ENCODE results near the gene SLMAP.

DNA sequence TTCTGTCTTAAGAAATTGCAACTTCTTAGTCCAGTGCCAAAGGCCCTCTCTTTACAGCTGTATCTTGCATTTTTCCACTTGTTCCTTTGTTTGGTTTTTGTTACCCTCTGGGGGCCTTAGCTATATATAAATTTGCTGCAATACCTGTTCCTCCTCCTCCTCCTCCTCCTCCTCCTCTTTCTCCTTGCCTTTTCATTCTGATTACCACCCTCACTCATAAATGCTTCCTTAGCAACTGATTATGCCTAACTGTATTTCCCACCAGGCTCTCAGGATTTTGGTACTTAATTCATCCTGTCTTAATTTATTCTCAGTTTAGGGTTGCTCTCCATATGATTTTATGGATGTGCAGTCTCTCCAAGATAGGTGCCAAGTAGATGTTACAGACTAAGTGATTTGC lies 65.7 kb downstream of the SLMAP start:
- TF ChIP-seq, protein P1, sequence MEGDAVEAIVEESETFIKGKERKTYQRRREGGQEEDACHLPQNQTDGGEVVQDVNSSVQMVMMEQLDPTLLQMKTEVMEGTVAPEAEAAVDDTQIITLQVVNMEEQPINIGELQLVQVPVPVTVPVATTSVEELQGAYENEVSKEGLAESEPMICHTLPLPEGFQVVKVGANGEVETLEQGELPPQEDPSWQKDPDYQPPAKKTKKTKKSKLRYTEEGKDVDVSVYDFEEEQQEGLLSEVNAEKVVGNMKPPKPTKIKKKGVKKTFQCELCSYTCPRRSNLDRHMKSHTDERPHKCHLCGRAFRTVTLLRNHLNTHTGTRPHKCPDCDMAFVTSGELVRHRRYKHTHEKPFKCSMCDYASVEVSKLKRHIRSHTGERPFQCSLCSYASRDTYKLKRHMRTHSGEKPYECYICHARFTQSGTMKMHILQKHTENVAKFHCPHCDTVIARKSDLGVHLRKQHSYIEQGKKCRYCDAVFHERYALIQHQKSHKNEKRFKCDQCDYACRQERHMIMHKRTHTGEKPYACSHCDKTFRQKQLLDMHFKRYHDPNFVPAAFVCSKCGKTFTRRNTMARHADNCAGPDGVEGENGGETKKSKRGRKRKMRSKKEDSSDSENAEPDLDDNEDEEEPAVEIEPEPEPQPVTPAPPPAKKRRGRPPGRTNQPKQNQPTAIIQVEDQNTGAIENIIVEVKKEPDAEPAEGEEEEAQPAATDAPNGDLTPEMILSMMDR (IDR thresholded peaks at IDR 0.05): no peak
- TF ChIP-seq CEBPB (IDR thresholded peaks at IDR 0.05): no peak
- no peak for TF ChIP-seq CBX2 (IDR thresholded peaks at IDR 0.05; ENCODE audit: borderline replicate concordance, low read depth)
- TF ChIP-seq, protein P2, sequence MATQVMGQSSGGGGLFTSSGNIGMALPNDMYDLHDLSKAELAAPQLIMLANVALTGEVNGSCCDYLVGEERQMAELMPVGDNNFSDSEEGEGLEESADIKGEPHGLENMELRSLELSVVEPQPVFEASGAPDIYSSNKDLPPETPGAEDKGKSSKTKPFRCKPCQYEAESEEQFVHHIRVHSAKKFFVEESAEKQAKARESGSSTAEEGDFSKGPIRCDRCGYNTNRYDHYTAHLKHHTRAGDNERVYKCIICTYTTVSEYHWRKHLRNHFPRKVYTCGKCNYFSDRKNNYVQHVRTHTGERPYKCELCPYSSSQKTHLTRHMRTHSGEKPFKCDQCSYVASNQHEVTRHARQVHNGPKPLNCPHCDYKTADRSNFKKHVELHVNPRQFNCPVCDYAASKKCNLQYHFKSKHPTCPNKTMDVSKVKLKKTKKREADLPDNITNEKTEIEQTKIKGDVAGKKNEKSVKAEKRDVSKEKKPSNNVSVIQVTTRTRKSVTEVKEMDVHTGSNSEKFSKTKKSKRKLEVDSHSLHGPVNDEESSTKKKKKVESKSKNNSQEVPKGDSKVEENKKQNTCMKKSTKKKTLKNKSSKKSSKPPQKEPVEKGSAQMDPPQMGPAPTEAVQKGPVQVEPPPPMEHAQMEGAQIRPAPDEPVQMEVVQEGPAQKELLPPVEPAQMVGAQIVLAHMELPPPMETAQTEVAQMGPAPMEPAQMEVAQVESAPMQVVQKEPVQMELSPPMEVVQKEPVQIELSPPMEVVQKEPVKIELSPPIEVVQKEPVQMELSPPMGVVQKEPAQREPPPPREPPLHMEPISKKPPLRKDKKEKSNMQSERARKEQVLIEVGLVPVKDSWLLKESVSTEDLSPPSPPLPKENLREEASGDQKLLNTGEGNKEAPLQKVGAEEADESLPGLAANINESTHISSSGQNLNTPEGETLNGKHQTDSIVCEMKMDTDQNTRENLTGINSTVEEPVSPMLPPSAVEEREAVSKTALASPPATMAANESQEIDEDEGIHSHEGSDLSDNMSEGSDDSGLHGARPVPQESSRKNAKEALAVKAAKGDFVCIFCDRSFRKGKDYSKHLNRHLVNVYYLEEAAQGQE (IDR thresholded peaks at IDR 0.05): no peak
- no peak for TF ChIP-seq EP300 (IDR thresholded peaks at IDR 0.05)
- no peak for TF ChIP-seq NPAS2 (CRISPR knock-in tag; IDR thresholded peaks at IDR 0.05; ENCODE audit: borderline replicate concordance)
- TF ChIP-seq, protein P3, sequence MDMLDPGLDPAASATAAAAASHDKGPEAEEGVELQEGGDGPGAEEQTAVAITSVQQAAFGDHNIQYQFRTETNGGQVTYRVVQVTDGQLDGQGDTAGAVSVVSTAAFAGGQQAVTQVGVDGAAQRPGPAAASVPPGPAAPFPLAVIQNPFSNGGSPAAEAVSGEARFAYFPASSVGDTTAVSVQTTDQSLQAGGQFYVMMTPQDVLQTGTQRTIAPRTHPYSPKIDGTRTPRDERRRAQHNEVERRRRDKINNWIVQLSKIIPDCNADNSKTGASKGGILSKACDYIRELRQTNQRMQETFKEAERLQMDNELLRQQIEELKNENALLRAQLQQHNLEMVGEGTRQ (IDR thresholded peaks at IDR 0.05): no peak
- TF ChIP-seq BHLHE40 (IDR thresholded peaks at IDR 0.05; ENCODE audit: low read depth, low read length): no peak
- TF ChIP-seq CBX8 (IDR thresholded peaks at IDR 0.05): no peak
- TF ChIP-seq, protein P4, sequence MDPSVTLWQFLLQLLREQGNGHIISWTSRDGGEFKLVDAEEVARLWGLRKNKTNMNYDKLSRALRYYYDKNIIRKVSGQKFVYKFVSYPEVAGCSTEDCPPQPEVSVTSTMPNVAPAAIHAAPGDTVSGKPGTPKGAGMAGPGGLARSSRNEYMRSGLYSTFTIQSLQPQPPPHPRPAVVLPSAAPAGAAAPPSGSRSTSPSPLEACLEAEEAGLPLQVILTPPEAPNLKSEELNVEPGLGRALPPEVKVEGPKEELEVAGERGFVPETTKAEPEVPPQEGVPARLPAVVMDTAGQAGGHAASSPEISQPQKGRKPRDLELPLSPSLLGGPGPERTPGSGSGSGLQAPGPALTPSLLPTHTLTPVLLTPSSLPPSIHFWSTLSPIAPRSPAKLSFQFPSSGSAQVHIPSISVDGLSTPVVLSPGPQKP (IDR thresholded peaks at IDR 0.05; ENCODE audit: low read depth, low read length): no peak
